ENCODE data around the gene TCF19. TPM values are rescaled to one million over a fixed set of nuclear protein-coding genes. Genes with fewer than 3 reads are reported as not detected.

Gene TCF19
- total RNA-seq, 1 experiment from 2014 or later: 21.4 TPM

GRCh38 chr6:31170987-31171671, 12.7 kb downstream of the TCF19 start:
- H3K4me1 ChIP-seq (ENCODE audit: control insufficient read depth, insufficient read depth, low read length): no peaks in the 10 kb centered on the region
- DNase-seq (ENCODE audit: low read depth, low spot score) (no peak), ATAC-seq (no peak)
- in situ Hi-C loops (cut with HindIII; ENCODE audit: low pct_unique_long_range_greater_than_20kb, low sequenced_read_pairs): no loop called here
- ChIA-PET CTCF (no interaction called here), POLR2A (no interaction called here)
- H3K9me3 ChIP-seq (ENCODE audit: control insufficient read depth, insufficient read depth, low read depth, low read length): no peaks in the 10 kb centered on the region
- intact Hi-C loops (cut with micrococcal nuclease; ENCODE audit: unreplicated experiment): no loop called here
- no peaks in the 10 kb centered on the region for H3K36me3 ChIP-seq (ENCODE audit: control insufficient read depth, insufficient read depth, low read length)
- H3K27ac ChIP-seq (ENCODE audit: low read length): no peak overlapping the region
- no peak overlapping the region for H3K4me3 ChIP-seq (ENCODE audit: low read depth in 2 of 2, low read length in 2 of 2)
- H3K27me3 ChIP-seq (ENCODE audit: control insufficient read depth, insufficient read depth, low read length): no peaks in the 10 kb centered on the region
- TF ChIP-seq, protein P1, sequence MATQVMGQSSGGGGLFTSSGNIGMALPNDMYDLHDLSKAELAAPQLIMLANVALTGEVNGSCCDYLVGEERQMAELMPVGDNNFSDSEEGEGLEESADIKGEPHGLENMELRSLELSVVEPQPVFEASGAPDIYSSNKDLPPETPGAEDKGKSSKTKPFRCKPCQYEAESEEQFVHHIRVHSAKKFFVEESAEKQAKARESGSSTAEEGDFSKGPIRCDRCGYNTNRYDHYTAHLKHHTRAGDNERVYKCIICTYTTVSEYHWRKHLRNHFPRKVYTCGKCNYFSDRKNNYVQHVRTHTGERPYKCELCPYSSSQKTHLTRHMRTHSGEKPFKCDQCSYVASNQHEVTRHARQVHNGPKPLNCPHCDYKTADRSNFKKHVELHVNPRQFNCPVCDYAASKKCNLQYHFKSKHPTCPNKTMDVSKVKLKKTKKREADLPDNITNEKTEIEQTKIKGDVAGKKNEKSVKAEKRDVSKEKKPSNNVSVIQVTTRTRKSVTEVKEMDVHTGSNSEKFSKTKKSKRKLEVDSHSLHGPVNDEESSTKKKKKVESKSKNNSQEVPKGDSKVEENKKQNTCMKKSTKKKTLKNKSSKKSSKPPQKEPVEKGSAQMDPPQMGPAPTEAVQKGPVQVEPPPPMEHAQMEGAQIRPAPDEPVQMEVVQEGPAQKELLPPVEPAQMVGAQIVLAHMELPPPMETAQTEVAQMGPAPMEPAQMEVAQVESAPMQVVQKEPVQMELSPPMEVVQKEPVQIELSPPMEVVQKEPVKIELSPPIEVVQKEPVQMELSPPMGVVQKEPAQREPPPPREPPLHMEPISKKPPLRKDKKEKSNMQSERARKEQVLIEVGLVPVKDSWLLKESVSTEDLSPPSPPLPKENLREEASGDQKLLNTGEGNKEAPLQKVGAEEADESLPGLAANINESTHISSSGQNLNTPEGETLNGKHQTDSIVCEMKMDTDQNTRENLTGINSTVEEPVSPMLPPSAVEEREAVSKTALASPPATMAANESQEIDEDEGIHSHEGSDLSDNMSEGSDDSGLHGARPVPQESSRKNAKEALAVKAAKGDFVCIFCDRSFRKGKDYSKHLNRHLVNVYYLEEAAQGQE (IDR thresholded peaks at IDR 0.05; ENCODE audit: insufficient read depth in 1 of 2, low read depth in 2 of 2, low read length in 1 of 2): no peak
- no peak for TF ChIP-seq TCF7L2 (IDR thresholded peaks at IDR 0.05; ENCODE audit: low read depth, low read length)
- no TSS peak for BruUV-seq (replicated peaks)

- BruUV-seq (replicated peaks): no TSS peak
- DNase-seq (ENCODE audit: low read depth, low spot score) (no peak), ATAC-seq (no peak)
- no peak overlapping the region for H3K27ac ChIP-seq (ENCODE audit: low read length)
- in situ Hi-C loops (cut with HindIII; ENCODE audit: low pct_unique_long_range_greater_than_20kb, low sequenced_read_pairs): no loop called here
- no peaks in the 10 kb centered on the region for H3K27me3 ChIP-seq (ENCODE audit: control insufficient read depth, insufficient read depth, low read length)
- CTCF ChIA-PET: no interaction called here
- no peak overlapping the region for H3K4me3 ChIP-seq (ENCODE audit: low read depth in 2 of 2, low read length in 2 of 2)
- no peaks in the 10 kb centered on the region for H3K36me3 ChIP-seq (ENCODE audit: control insufficient read depth, insufficient read depth, low read length)
- no peaks in the 10 kb centered on the region for H3K9me3 ChIP-seq (ENCODE audit: control insufficient read depth, insufficient read depth, low read depth, low read length)
- intact Hi-C loops (cut with micrococcal nuclease; ENCODE audit: unreplicated experiment): no loop called here
- H3K4me1 ChIP-seq (ENCODE audit: control insufficient read depth, insufficient read depth, low read length): no peaks in the 10 kb centered on the region
- POLR2A ChIA-PET: no interaction called here
- TF ChIP-seq POLR2AphosphoS5 (IDR thresholded peaks at IDR 0.05; ENCODE audit: low read depth, low read length) (no peak), TCF7L2 (IDR thresholded peaks at IDR 0.05; ENCODE audit: low read depth, low read length) (no peak), SIN3A (IDR thresholded peaks at IDR 0.05; ENCODE audit: borderline replicate concordance, insufficient read depth, low read depth, low read length) (no peak)
- TF ChIP-seq, protein P1 (IDR thresholded peaks at IDR 0.05; ENCODE audit: insufficient read depth in 1 of 2, low read depth in 2 of 2, low read length in 1 of 2): no peak
- TF ChIP-seq, protein P2, sequence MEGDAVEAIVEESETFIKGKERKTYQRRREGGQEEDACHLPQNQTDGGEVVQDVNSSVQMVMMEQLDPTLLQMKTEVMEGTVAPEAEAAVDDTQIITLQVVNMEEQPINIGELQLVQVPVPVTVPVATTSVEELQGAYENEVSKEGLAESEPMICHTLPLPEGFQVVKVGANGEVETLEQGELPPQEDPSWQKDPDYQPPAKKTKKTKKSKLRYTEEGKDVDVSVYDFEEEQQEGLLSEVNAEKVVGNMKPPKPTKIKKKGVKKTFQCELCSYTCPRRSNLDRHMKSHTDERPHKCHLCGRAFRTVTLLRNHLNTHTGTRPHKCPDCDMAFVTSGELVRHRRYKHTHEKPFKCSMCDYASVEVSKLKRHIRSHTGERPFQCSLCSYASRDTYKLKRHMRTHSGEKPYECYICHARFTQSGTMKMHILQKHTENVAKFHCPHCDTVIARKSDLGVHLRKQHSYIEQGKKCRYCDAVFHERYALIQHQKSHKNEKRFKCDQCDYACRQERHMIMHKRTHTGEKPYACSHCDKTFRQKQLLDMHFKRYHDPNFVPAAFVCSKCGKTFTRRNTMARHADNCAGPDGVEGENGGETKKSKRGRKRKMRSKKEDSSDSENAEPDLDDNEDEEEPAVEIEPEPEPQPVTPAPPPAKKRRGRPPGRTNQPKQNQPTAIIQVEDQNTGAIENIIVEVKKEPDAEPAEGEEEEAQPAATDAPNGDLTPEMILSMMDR (IDR thresholded peaks at IDR 0.05): no peak
Measured at GRCh38 chr6:31171931-31172905, 13.8 kb downstream of the TCF19 start.
